BJ (cell line): Measurements from ENCODE around the gene CENPM. TPM values are rescaled to one million over a fixed set of nuclear protein-coding genes. Genes with fewer than 3 reads are reported as not detected.

Experiments used
- CTCF ChIA-PET: fragments of 350-600 bp; formaldehyde crosslinking; extraction: SDS; loops from one replicate; lab custom pipeline; 2021; ENCODE audit warnings: antibody characterized with exemption, inconsistent platforms; lab: Yijun Ruan, JAX
- POLR2A ChIA-PET: fragments of 300-600 bp; sonication (Branson Sonifier 250); formaldehyde crosslinking; extraction: SDS; loops from one replicate; lab custom pipeline; 2021; ENCODE audit warnings: antibody characterized with exemption; lab: Charles Lee
- DNase-seq: peaks from one replicate; pipeline ENCODE4 v3.0.0-alpha.2; 2011; ENCODE audit warnings: low read depth
- H3K27me3 ChIP-seq: 2 replicates; pipeline ENCODE4 v1.6.0; 2011; ENCODE audit warnings: low read length; ENCODE audit not compliant: control insufficient read depth, insufficient read depth
- H3K36me3 ChIP-seq: 2 replicates; pipeline ENCODE4 v1.5.1; 2011; ENCODE audit warnings: low read length; ENCODE audit not compliant: control insufficient read depth, insufficient read depth
- H3K4me3 ChIP-seq: 2 replicates; pipeline ENCODE4 v1.5.1; 2011; ENCODE audit warnings: low read depth, mild to moderate bottlenecking, control low read depth, low read length
- polyA plus RNA-seq: library from polyadenylated mRNA; depleted of rRNA; stranded (reverse); fragments of >200 nt; gene quantifications from 2 replicates; pipeline ENCODE4 v1.2.3, GENCODE V29; 2011
- TF ChIP-seq, protein P1 (sequence below): IDR thresholded peaks from 2 replicates; pipeline ENCODE4 v1.5.1; 2011; ENCODE audit warnings: low read depth, mild to moderate bottlenecking, control low read depth, inconsistent platforms, low read length, moderate library complexity; ENCODE audit not compliant: insufficient read depth

Gene CENPM
- polyA plus RNA-seq, 1 experiment: 30.4 TPM

DNA sequence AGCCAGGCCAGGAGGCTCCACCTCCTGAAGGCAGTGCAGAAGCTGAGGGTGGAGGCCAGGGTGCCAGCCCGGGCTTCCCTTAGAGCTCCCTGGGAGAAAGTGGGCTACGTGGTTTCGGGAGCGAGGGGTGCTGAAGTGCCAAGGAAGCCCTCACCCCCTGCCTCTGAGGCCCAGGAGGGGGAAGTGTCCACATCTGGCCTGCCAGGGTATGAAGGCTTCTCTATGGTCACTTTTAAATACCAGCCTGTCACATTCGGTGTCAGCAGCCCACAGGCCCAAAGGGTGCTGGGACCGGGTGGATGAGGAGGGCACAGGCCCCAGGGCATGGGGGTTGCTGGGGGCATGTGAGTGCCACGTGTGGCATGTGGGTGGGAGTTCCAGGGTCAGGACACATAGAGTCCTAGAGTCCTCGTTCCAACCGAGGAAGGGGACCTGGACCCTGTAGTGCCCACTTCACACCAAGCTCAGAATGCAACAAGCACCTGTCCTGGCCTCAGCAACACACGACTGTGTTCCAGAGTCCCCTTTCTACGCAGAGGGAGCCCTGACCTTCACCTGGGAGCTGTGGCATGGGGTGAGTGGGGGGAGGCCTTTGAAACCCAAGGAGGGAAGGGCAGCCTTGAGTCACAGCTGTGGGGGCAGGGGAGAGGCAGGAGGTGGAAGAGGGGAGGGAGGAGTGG, 33.8 kb downstream of the CENPM start:
- TF ChIP-seq, protein P1, sequence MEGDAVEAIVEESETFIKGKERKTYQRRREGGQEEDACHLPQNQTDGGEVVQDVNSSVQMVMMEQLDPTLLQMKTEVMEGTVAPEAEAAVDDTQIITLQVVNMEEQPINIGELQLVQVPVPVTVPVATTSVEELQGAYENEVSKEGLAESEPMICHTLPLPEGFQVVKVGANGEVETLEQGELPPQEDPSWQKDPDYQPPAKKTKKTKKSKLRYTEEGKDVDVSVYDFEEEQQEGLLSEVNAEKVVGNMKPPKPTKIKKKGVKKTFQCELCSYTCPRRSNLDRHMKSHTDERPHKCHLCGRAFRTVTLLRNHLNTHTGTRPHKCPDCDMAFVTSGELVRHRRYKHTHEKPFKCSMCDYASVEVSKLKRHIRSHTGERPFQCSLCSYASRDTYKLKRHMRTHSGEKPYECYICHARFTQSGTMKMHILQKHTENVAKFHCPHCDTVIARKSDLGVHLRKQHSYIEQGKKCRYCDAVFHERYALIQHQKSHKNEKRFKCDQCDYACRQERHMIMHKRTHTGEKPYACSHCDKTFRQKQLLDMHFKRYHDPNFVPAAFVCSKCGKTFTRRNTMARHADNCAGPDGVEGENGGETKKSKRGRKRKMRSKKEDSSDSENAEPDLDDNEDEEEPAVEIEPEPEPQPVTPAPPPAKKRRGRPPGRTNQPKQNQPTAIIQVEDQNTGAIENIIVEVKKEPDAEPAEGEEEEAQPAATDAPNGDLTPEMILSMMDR: no peak
- Histone ChIP-seq H3K27me3 (peaks cover 45% of the 10 kb centered on the region), H3K36me3 (no peaks in the 10 kb centered on the region), H3K4me3 (no peak overlapping the region)
- no peak for DNase-seq
- ChIA-PET POLR2A (no interaction called here), CTCF (interaction anchor here (0.6 to 2.1 kb wide), 3 partner anchors 13 to 222 kb away, joined by 3 to 5 read pairs (median 4); no protein-coding TSS in a partner anchor)

DNA sequence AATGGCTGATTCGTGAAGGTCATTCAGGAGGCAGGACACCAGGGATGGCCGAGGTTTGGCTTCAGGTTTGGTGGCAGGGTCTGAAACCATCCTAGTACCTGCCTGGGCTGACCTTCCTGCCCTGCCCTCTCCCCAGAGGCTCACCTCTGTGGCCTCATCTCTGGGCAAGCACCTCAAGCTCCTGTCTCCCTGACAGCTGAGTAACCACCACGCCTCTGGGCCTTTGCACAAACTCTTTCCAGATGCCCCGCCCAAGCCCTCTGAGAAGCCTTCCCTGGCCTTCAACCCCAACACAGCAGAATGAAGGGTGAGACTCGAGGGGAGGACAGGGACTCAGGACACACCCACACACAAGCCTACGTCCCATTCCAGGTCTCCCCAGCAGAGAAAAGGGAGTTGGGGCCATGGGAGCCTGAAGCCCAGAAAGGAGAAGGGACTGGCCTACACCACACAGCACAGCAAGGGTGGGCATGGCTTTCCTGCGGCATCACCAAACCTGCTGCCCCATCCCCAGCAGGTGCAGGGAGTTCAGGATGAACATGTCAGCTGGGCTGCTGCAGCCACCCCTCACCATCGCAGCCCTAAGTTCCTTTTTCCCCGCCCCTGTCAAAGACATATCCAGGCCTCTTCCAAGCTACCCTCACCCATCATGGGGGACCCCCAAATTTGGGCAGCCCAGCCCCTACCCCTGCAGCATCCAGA, 34.5 kb downstream of the CENPM start:
- DNase-seq: no peak
- Histone ChIP-seq H3K27me3 (peaks cover 45% of the 10 kb centered on the region), H3K4me3 (no peak overlapping the region), H3K36me3 (no peaks in the 10 kb centered on the region)
- ChIA-PET POLR2A (no interaction called here), CTCF (interaction anchor here (0.6 to 2.1 kb wide), 3 partner anchors 13 to 221 kb away, joined by 3 to 5 read pairs (median 4); no protein-coding TSS in a partner anchor)
- TF ChIP-seq, protein P1: no peak

DNA sequence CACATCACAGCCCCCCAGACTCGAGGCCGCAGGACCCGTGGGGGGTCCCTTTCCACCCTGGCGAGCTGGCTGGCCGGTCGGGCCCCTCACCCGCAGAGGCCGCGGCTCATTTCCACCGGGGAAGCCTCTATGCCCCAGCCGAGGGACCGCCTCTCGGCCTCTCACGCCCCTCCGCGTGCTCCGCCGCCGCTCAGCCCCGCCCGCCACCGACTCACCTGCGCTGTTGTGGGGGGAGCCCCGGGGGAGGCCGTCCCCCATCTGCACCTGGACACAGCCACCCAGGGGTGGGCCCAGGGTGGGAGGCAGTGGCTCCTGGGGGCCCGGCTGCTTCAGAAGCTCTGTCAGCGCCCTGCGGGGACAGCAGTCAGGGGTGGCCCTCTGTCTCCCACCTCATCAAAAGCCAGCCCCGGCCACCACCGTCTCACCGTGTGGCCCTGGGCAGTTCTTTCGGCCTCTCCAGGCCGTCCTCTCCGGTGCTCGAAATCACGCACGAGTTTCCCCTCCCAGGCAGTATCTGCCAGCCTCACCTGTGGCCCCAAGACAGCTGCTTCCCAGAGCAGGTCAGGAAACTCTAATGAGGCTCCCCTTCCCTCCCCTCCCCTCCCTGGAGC, 35.8 kb downstream of the CENPM start:
- DNase-seq: no peak
- H3K36me3 ChIP-seq: no peaks in the 10 kb centered on the region
- TF ChIP-seq, protein P1: no peak
- ChIA-PET CTCF (interaction anchor here (0.7 to 0.8 kb wide), 2 partner anchors 14 to 190 kb away, joined by 3 read pairs; no protein-coding TSS in a partner anchor), POLR2A (no interaction called here)
- no peak overlapping the region; the same call in 1 of the 2 replicates for H3K4me3 ChIP-seq
- peaks cover 38% of the 10 kb centered on the region for H3K27me3 ChIP-seq

DNA sequence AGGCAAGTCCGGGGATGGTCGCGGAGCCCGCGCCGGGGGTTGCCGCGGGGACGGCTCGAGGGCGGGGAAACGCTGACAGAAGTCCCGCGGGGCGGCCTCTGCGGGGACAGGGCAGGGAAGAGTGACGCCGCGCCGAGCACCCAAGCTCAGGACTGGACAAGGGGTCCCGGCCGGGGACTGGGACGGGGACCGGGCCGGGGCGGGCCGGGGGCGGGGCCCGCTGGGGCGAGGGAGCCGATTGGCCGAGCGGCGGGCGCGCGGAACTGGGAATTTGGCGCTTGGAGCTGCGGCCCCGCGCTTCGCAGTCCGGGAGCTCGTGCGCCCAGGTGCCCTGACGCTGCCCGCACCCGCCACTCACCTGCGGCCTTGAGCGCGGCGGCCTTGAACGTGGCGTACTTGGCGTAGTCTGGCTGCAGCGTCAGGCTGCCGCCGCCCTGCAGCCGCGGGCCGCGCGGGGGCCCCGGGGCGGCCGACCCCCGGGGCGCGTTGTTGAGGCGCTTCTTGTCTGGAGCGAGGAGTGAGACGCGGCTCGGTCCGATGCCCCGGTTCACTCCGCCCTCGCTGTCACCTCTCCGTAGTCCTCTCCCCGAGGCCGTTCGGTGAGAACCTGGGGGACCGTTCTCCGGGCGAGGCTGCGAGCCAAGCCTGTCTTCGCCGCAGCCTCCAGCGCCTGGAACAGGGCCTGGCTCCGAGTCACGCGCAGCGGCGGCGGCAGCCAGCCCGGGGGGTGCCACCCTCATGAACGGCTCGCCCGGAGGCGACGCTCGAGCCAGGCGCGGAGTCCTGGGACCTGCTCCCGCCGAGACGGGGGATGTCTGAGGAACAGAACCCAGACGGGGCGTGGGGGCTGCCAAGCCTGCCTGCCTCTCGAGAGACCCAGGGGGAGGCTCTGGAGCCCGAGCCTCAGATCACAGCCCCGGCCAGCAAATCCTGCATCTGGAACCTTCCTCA, 36.6 kb downstream of the CENPM start:
- TF ChIP-seq, protein P1: no peak
- H3K4me3 ChIP-seq: peak overlapping the region; percentile 19
- CTCF ChIA-PET: no interaction called here
- peaks cover 4% of the 10 kb centered on the region for H3K36me3 ChIP-seq
- POLR2A ChIA-PET: no interaction called here
- no peak for DNase-seq
- H3K27me3 ChIP-seq: peaks cover 30% of the 10 kb centered on the region
